Endothelial cell of umbilical vein (primary cell): Measurements from ENCODE around the gene GNAL. TPM values are rescaled to one million over a fixed set of nuclear protein-coding genes. Genes with fewer than 3 reads are reported as not detected.

ENCODE experiments used
- BruUV-seq: library from RNA; stranded (reverse); fragments of 400-500 nt; replicated peaks from 2 replicates; lab custom pipeline; 2021; lab: Mats Ljungman, UMichigan
- CTCF ChIA-PET: fragments of 300-600, 350-600 bp; sonication (Branson Sonifier 250); formaldehyde crosslinking; loops from one replicate; lab custom pipeline; 2021; ENCODE audit warnings: antibody characterized with exemption, inconsistent platforms; lab: Charles Lee
- POLR2A ChIA-PET: fragments of 300-600, 350-600 bp; sonication (Branson Sonifier 250); formaldehyde crosslinking; loops from one replicate; lab custom pipeline; 2021; ENCODE audit warnings: antibody characterized with exemption, inconsistent platforms; lab: Charles Lee
- DNase-seq: peaks from one replicate; pipeline ENCODE4 v3.0.0-alpha.2; 2011; ENCODE audit warnings: low read depth, low spot score
- FAIRE-seq: peaks from 2 replicates; lab custom pipeline; 2011; peaks lifted over from hg19 to GRCh38; lab: Jason Lieb, UNC
- H2AFZ ChIP-seq: 2 replicates; pipeline ENCODE4 v1.6.0; 2012; ENCODE audit warnings: low read depth, low read length, control low read depth, inconsistent platforms
- H3K27ac ChIP-seq: 2 replicates; pipeline ENCODE4 v1.5.1; 2011; ENCODE audit warnings: low read depth, mild to moderate bottlenecking, control low read depth, low read length, moderate library complexity; ENCODE audit not compliant: insufficient read depth
- H3K27me3 ChIP-seq, 2 experiments: 2 replicates each; pipeline versions ENCODE4 v1.6.0 to v1.6.1; 2011; ENCODE audit warnings: low read length in 2 of 2, mixed read lengths in 1 of 2; ENCODE audit not compliant: control insufficient read depth in 2 of 2, insufficient read depth in 2 of 2
- H3K36me3 ChIP-seq, 2 experiments: 2 replicates in 1 of 2; 3 replicates in 1 of 2; pipeline ENCODE4 v1.5.1; 2011; ENCODE audit warnings: low read length in 2 of 2, mild to moderate bottlenecking in 1 of 2, moderate library complexity in 1 of 2; ENCODE audit not compliant: control insufficient read depth in 2 of 2, insufficient read depth in 2 of 2; ENCODE audit errors: extremely low read depth in 1 of 2
- H3K4me1 ChIP-seq: 3 replicates; pipeline ENCODE4 v1.5.1; 2011; ENCODE audit warnings: mild to moderate bottlenecking, low read length; ENCODE audit not compliant: control insufficient read depth, insufficient read depth; ENCODE audit errors: extremely low read depth
- H3K4me2 ChIP-seq: 2 replicates; pipeline ENCODE4 v1.6.1; 2011; ENCODE audit warnings: low read length, control low read depth, mixed read lengths; ENCODE audit not compliant: insufficient read depth
- H3K4me3 ChIP-seq, 3 experiments: fragments of 200-600 bp in 1 of 3; sonication (generic), shearing (Covaris generic) in 1 of 3; replicated peaks in 1 of 3; 2 replicates each; pipeline ENCODE4 v1.5.1; 2011 to 2016; ENCODE audit warnings: control low read depth in 3 of 3, low read length in 3 of 3, mild to moderate bottlenecking in 2 of 3, inconsistent platforms in 1 of 3, low read depth in 1 of 3, moderate library complexity in 1 of 3; ENCODE audit not compliant: insufficient read depth in 1 of 3
- H3K79me2 ChIP-seq: 2 replicates; pipeline ENCODE4 v1.6.0; 2012; ENCODE audit warnings: low read length, inconsistent platforms; ENCODE audit not compliant: control insufficient read depth, insufficient read depth
- H3K9ac ChIP-seq: replicated peaks from 2 replicates; pipeline ENCODE3; 2011; ENCODE audit warnings: low read length, control low read depth; ENCODE audit not compliant: insufficient read depth; ENCODE audit errors: extremely low read depth
- H3K9me1 ChIP-seq: replicated peaks from 3 replicates; pipeline ENCODE4 v1.6.0; 2011; ENCODE audit warnings: mild to moderate bottlenecking, low read length; ENCODE audit not compliant: control insufficient read depth, insufficient read depth; ENCODE audit errors: extremely low read depth
- H3K9me3 ChIP-seq: replicated peaks from 2 replicates; pipeline ENCODE4 v1.5.1; 2012; ENCODE audit warnings: low read length, inconsistent platforms; ENCODE audit not compliant: control insufficient read depth, insufficient read depth
- H4K20me1 ChIP-seq: replicated peaks from 2 replicates; pipeline ENCODE3; 2011; ENCODE audit warnings: mild to moderate bottlenecking, low read length; ENCODE audit not compliant: control insufficient read depth, insufficient read depth; ENCODE audit errors: extremely low read depth
- EZH2 ChIP-seq: IDR thresholded peaks from 2 replicates; pipeline ENCODE4 v1.6.1; 2012; ENCODE audit warnings: borderline replicate concordance, low read depth, mild to moderate bottlenecking, moderate library complexity, low read length, inconsistent platforms; ENCODE audit not compliant: severe bottlenecking
- FOS ChIP-seq: IDR thresholded peaks from 2 replicates; pipeline ENCODE4 v1.6.1; 2011; ENCODE audit warnings: mild to moderate bottlenecking, low read length, moderate library complexity, borderline replicate concordance; ENCODE audit not compliant: insufficient read depth
- GATA2 ChIP-seq: IDR thresholded peaks from 2 replicates; pipeline ENCODE4 v1.7.0; 2011; ENCODE audit warnings: low read depth, mild to moderate bottlenecking, moderate library complexity, mixed read lengths, low read length; ENCODE audit not compliant: insufficient read length, insufficient read depth
- JUN ChIP-seq: IDR thresholded peaks from 2 replicates; pipeline ENCODE4 v1.6.1; 2011; ENCODE audit warnings: borderline replicate concordance, low read depth; ENCODE audit not compliant: insufficient read length, insufficient read depth
- MYC ChIP-seq: IDR thresholded peaks from one replicate; pipeline ENCODE4 v1.6.1; 2011; ENCODE audit warnings: mild to moderate bottlenecking, low read depth, low read length
- POLR2A ChIP-seq: IDR thresholded peaks from 2 replicates; pipeline ENCODE4 v1.6.1; 2012; ENCODE audit warnings: low read depth, mild to moderate bottlenecking, control low read depth, low read length
- POLR2AphosphoS5 ChIP-seq: IDR thresholded peaks from 2 replicates; pipeline ENCODE4 v1.6.1; 2012; ENCODE audit warnings: low read depth, mild to moderate bottlenecking, control low read depth, low read length, moderate library complexity; ENCODE audit not compliant: insufficient read depth
- dilution Hi-C: fragments of 300-500 bp; cut with MboI; formaldehyde crosslinking; loops from one replicate; pipeline ENCODE4 v1.15.0; 2019; ENCODE audit warnings: low sequenced_read_pairs; ENCODE audit not compliant: extremely low pct_ligation_motif_present
- intact Hi-C: fragments of 100-400 bp; cut with micrococcal nuclease; formaldehyde crosslinking; loops from one replicate; pipeline ENCODE4 v1.10.0; 2022
- polyA plus RNA-seq, 4 experiments: library from polyadenylated mRNA; depleted of rRNA in 3 of 4; stranded (reverse) in 3 of 4; unstranded in 1 of 4; fragments of >200 nt; gene quantifications; 2 replicates each; pipeline versions ENCODE4 v1.2.1 to v1.2.3, GENCODE V29; 2011 to 2012; ENCODE audit warnings: missing spikeins in 1 of 4
- total RNA-seq: library from RNA; stranded (reverse); gene quantifications from 2 replicates; pipeline ENCODE4 v1.2.3, GENCODE V29; 2021
- TF ChIP-seq, protein P1 (sequence below), 2 donors: IDR thresholded peaks; 1 replicate in 1 of 2; 2 replicates in 1 of 2; pipeline ENCODE4 v1.5.1; 2011; ENCODE audit warnings: low read length in 2 of 2, mild to moderate bottlenecking in 2 of 2, moderate library complexity in 2 of 2, control low read depth in 1 of 2, inconsistent platforms in 1 of 2, low read depth in 1 of 2; ENCODE audit not compliant: insufficient read depth in 1 of 2; ENCODE audit errors: extremely low read depth in 1 of 2
- TF ChIP-seq, protein P2 (sequence below): IDR thresholded peaks from 2 replicates; pipeline ENCODE4 v1.6.1; 2011; ENCODE audit not compliant: insufficient read depth, insufficient read length

Gene GNAL
- total and polyA plus RNA-seq, 2 donors (not counting 3 experiments of a cell fraction or from before 2014, with no cell fraction given), result 0.07 to 0.73 TPM

DNA sequence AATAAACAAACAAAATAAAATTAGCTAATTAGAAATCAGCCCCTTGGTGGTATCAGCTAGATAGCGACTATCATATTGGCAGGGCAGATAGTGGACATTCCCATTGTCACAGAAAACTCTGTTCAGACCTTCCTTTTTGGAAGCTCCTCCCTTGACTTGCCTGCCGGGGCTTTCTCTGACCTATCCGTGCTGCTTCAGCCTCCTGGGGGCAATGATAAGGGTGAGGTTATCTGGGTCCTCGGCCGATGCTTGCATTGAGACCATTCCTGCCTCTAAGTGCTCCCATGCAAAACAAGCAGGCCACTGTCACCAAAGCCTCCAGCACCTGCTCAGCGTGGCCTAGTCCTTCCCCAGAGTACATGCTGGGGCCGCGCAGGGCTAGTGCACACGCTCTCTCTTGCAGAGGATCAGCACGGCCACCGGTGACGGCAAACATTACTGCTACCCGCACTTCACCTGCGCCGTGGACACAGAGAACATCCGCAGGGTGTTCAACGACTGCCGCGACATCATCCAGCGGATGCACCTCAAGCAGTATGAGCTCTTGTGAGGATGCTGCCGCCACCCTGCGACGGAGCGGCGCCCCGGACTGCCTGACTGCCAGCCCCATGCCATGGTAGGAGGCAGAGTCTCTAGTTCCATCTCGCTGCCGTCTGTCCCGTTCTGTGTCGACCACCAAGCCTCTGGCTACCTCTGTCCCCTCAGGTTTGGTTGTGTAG lies 191.7 kb downstream of the GNAL start:
- no peak overlapping the region for H3K4me3 ChIP-seq
- dilution Hi-C loops (no loop called here), intact Hi-C loops (no loop called here)
- H3K27me3 ChIP-seq, result no peaks in the 10 kb centered on the region
- no peak overlapping the region for H3K27ac ChIP-seq
- POLR2A ChIA-PET, result no interaction called here
- CTCF ChIA-PET, result no interaction called here
- no peaks in the 10 kb centered on the region for H3K4me1 ChIP-seq
- no peaks in the 10 kb centered on the region for H3K9me1 ChIP-seq
- BruUV-seq, result no TSS peak
- no peak overlapping the region for H3K9ac ChIP-seq
- no peaks in the 10 kb centered on the region for H4K20me1 ChIP-seq
- no peaks in the 10 kb centered on the region for H3K79me2 ChIP-seq
- no peak overlapping the region for H2AFZ ChIP-seq
- no peak overlapping the region for H3K4me2 ChIP-seq
- no peaks in the 10 kb centered on the region for H3K36me3 ChIP-seq
- TF ChIP-seq FOS (no peak), POLR2A (no peak), GATA2 (no peak), MYC (no peak), JUN (no peak), POLR2AphosphoS5 (no peak), EZH2 (no peak)
- TF ChIP-seq, protein P1, sequence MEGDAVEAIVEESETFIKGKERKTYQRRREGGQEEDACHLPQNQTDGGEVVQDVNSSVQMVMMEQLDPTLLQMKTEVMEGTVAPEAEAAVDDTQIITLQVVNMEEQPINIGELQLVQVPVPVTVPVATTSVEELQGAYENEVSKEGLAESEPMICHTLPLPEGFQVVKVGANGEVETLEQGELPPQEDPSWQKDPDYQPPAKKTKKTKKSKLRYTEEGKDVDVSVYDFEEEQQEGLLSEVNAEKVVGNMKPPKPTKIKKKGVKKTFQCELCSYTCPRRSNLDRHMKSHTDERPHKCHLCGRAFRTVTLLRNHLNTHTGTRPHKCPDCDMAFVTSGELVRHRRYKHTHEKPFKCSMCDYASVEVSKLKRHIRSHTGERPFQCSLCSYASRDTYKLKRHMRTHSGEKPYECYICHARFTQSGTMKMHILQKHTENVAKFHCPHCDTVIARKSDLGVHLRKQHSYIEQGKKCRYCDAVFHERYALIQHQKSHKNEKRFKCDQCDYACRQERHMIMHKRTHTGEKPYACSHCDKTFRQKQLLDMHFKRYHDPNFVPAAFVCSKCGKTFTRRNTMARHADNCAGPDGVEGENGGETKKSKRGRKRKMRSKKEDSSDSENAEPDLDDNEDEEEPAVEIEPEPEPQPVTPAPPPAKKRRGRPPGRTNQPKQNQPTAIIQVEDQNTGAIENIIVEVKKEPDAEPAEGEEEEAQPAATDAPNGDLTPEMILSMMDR (IDR thresholded peaks at IDR 0.05; ENCODE audit: extremely low read depth in 1 of 2, insufficient read depth in 1 of 2, low read depth in 1 of 2, low read length in 2 of 2), result no peak
- TF ChIP-seq, protein P2, sequence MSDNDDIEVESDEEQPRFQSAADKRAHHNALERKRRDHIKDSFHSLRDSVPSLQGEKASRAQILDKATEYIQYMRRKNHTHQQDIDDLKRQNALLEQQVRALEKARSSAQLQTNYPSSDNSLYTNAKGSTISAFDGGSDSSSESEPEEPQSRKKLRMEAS, result no peak
- no peak for DNase-seq
- no peaks in the 10 kb centered on the region for H3K9me3 ChIP-seq
- FAIRE-seq, result no peak
